Stimulated activated CD8-positive, alpha-beta memory T cell treated with anti-CD3 and anti-CD28 coated beads, Interleukin-7, amount 100 ng/mL, for 1 hour (primary cell): ENCODE measurements around the gene MAP1LC3B2.
"Not testable (repeated sequence)": the region's sequence is repeated elsewhere in the genome, so short reads cannot be mapped to it uniquely, and the experiment has no call there.

Experiments
- DNase-seq, 2 donors: peaks; one replicate each; pipeline ENCODE4 v3.0.0-alpha.2; 2020; ENCODE audit warnings: low read depth in 2 of 2

The MAP1LC3B2 gene

DNA sequence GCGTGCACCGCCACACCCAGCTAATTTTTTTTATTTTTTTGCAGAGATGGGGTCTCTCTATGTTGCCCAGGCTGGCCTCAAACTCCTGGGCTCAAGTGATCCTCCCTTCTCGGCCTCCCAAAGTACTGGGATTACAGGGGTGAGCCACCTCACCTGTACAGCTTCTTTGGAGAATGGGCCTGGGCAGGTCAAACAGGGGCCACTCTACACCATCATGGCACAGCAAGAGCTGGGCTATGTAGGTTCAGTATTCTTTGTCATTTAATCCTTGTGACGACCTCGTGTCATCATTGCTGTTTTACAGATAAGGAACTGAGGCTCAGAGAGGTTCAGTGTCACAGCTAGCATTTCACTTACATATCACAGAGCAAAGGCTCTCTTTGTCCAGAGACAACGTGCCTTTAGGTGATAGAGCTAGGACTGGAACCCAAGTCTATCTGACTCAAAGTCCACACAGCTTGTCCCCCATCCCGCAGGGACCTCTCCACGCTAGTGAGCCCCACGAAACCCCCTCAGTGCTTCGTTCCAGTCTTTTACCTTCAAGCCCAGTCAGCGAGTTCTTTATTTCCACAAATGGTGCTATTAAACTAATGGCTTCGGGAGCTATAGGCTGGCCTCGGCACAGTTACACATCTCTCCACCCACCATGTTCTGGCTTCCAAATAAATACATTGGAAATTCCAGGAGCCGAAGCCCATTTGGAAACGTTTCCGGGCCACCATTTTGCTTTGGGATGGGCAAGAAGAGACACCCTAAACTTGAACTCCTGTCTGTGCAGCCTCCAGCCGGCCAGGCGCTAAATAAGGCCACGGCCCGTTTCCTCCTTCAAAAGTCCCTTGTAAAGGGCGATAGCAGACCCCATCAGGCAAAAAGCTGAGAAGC lies 660 bp upstream of the MAP1LC3B2 start:
- no peak for DNase-seq

DNA sequence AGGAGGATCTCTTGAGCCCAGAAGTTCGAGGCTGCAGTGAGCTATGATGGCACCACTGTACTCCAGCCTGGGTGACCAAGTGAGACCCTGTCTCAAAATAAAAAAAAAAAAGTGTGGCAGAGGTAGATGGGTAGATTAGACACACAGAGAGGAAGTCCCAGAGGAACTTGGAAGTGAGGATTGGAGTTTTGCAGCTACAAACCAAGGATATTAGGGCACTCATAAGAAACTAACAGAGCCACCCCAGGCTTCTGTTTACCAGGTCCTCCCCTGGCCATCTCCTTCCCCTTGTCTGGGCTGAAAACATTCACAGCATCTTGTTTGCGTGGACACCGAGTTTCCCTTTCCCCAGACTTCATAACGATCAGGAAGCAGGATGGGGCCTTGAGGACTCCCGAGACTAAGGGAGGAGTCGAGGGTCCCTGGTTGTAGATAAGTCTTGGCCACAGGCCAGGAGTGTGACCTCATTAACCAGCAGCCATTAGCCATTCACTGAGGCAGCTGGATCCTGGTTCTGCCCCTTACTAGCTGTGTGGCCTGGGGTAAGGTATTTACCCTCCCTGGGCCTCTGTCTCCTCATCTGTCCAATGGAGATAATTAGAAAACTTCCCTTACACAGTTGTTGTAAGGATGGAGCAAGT lies 2.1 kb downstream of the MAP1LC3B2 start:
- no peak for DNase-seq

DNA sequence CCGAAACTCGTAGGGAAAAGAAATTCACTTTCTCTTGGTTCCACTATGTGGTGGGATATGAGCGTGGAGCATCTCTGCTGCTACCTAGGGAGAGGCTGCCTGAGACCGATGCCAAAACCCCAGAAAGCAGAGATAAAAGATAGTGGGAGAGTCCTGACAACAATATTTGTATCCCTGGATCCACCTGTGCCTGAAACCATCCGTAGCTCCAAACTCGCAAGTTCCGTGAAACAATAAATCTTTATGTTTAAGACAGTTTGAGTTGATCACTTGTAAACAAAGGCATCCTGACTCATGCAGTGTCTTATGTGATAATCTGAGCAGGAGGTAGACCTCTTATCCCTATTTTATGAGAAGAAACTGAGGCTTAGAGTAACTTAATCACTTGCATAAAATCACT lies 2.9 kb downstream of the MAP1LC3B2 start:
- DNase-seq: no peak

DNA sequence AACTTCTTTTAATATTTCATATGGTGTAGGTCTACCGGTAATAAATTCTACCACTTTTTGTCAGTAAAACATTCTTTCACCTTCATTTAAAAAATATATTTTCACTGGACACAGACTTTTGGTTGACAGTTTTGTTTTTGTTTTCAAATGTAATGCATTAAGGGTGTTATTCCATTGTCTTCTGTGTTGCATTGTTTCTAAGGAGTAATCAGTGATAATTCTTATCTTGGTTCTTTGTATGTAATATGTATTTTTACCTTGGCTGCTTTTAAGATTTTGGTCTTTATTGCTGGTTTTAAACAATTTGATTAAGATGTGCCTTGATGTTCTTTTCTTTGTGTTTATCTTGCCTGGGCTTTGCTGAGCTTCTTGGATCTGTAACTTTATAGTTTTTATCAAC lies 4.1 kb downstream of the MAP1LC3B2 start:
- no peak for DNase-seq

DNA sequence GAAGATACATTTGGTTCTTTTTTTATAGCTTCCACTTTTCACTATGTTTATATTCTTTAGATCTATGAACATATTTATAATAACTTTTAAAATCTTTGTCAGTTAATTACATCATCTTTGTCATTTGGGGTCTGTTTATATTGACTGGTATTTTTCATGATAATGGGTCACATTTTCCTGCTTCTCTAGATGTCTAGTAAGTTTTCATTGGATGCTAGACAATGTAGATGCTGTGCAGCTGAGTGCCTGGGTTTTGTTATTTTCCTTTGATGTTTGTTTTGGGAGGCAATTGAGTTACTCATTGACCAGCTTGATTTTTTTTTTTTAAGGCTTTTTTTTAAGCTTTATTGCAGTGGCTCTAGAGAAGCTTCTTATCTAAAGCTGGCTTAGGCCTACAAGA lies 4.9 kb downstream of the MAP1LC3B2 start:
- DNase-seq: no peak

DNA sequence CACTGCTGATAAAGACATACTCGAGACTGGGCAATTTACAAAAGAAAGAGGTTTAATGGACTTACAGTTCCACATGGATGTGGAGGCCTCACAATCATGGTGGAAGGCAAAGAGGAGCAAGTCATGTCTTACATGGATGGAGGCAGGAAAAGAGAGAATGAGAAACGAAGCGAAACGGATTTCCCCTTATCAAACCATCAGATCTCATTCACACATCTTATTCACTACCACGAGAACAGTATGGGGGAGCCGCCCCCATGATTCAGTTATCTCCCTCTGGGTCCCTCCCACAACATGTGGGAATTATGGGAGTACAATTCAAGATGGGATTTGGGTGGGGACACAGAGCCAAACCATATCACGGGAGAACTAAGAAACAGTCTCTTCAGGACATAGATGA lies 6.0 kb downstream of the MAP1LC3B2 start:
- DNase-seq: not testable (repeated sequence)

DNA sequence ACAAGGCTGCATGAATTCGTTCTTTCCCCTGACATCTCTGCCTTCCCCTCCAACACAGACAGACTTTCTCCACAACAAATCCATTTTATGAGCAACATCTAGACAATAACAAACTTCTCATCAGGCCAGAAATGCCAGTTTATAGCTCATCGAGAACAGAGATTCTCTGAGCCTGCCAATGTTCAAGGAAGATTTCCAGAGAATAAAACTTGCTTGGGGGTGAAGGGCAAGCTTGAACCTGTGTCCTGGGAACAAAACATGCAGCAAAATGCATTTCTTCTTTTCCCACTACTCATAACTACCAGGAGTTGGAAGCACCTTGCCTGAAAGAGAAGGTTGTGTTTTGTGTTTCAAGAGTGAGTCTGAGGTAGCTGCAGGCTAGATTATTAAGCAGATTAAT lies 6.8 kb downstream of the MAP1LC3B2 start:
- DNase-seq: no peak

DNA sequence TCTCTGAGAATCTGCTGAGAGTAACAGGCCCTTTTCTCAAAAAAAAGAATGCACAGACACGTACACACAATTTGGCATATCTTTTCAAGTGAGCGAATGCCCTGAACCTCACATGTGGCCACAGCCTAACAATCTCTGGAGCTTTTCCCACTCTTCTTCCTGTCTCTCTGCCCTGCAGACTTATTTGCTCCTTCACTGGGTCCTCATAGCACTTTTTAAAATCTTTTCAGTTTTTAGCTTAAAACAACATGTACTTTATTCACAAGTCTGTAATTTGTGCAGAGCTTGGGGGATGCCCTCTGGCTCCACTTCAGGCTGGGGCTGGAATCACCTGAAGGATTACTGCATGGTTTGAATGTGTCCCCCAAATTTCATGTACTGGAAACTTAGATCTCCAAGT lies 9.0 kb downstream of the MAP1LC3B2 start:
- no peak for DNase-seq

DNA sequence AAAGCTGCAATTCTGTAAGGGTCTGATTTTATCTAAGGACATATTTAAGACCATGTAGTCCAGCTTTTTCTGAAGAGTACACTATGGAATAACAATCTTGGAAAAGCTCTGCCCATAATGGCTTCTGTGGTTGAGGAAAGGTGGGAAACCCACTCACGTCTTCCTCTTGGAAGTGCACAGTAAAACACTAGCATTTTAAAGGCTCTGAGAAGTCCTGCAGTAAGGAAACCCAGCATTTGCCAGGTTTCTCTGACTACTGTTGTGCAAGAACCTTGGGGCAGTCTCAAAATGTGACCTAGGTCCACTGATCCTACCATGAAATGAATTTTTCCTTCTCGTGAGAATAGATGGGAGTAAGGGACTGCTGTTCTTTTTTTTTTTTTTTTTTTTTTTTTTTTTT lies 11.9 kb downstream of the MAP1LC3B2 start:
- no peak for DNase-seq

DNA sequence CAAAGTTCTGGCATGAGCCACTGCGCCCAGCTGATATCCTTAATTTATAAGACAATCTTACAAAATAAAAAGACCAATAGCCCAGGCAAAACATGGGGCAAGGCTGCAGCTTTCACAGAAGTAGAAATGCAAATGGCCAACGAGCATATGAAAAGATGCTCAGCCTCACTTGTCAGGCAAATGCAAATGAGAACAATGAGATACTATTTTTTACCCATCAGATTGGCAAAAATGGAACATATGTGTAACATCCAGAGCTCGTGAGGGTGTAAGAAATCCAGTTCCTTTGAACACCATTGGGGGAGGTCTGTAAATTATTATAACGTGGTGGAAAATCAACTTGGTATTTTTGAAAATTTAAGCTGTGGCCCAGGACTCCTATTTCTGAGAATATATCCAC lies 14.6 kb downstream of the MAP1LC3B2 start:
- no peak for DNase-seq

DNA sequence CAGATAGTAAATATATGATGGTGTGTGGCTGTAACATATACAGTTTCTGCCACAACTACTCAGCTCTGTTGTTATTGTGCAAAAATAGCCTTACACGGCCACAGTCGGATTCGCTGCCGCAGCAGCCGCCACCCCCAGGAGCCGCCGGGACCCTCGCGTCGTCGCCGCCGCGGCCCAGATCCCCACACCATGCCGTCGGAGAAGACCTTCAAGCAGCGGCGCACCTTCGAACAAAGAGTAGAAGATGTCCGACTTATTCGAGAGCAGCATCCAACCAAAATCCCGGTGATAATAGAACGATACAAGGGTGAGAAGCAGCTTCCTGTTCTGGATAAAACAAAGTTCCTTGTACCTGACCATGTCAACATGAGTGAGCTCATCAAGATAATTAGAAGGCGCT lies 16.6 kb downstream of the MAP1LC3B2 start:
- DNase-seq: not testable (repeated sequence)

DNA sequence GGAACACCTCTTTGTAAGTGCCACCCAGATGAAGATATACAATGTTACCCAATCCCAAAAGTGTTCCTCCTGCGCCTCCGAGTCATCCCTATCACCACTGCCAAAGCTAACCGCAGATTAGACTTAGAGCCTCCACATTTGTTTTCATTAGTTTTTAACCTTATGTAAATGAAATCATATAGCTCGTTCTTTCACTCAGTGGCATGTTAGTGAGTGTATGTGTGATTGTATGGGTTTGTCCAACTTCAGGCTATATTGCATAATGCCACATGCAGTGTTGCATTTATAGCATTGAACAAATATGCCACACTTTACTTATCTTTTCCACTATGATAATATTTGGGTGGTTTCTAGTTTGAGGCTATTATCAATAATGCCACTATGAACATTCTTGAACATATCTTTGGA lies 18.0 kb downstream of the MAP1LC3B2 start:
- DNase-seq: no peak

DNA sequence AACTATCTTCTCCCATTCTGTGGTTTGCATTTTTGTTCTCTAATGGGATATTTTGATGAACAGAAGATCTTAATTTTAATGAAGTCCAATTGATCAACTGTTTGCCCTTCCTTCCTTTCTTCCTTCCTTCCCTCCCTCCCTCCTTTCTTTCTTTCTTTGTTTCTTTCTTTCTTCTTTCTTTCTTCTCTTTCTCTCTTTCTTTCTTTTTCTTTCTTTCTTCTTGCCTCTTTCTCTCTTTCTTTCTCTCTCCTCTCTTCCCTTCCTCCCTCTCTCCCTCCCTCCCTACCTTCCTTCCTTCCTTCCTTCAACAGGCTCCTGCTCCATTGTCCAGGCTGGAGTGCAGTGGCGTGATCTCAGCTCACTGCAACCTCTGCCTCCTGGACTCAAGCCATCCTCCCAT lies 18.9 kb downstream of the MAP1LC3B2 start:
- DNase-seq: no peak

DNA sequence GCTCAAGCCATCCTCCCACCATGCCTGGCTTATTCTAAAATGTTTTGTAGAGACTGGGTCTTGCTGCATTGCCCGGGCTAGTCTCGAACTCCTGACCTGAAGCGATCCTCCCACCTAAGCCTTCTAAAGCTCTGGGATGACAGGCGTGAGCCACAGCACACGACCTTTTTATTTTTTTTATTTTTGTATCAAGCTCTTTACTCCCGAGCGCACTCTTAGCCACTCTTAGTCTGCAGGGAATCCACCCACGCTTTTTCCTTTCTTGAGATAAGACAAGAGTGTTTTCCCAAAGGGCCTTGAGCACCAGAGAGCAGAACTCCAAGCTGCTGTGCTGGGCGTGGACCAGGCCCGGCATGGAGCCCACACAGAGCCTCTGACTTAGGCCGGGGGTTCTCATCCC lies 23.4 kb downstream of the MAP1LC3B2 start:
- DNase-seq: no peak

DNA sequence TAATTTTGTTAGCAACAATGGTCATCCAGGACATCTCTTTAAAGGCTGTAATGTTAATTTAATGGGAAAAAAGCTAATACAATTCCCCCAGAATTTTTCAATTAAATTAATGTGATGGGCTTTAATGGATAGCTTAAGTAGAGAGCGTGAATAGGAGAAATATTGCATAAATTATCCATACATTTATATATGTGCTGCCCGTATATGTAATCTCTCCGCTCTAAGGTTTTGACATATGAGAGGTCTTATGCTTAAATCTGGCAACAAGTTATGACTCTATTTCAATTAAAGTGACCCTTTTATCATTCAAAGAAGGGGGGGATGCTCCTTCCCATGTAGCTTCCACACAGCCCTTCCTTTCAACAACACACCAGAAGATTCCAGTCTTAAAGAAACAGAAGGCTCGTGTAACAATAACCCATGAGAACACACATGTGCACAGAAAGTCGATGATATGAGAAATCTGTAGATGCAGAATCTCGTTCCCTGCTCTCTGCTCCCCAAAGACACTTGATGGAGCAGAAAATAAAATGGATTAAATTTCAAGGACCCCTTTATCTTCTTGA lies 24.0 kb downstream of the MAP1LC3B2 start:
- no peak for DNase-seq

DNA sequence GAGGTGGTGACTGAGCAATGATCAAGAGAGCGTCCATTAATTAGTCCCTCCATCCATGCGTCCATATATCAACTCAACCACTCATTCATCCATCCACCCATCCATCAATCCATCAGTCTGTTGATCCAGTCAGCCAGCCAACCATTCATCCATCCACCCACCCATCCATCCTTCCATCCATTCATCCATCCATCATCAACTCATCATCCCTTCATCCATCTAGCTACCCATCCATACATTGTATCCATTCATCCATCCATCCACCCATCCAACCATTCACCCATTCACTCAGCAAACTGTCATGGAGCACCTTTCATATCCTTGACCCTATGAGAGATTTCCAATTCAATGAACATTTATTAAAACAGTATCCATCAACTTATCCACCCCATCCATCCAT lies 28.1 kb downstream of the MAP1LC3B2 start:
- no peak for DNase-seq

DNA sequence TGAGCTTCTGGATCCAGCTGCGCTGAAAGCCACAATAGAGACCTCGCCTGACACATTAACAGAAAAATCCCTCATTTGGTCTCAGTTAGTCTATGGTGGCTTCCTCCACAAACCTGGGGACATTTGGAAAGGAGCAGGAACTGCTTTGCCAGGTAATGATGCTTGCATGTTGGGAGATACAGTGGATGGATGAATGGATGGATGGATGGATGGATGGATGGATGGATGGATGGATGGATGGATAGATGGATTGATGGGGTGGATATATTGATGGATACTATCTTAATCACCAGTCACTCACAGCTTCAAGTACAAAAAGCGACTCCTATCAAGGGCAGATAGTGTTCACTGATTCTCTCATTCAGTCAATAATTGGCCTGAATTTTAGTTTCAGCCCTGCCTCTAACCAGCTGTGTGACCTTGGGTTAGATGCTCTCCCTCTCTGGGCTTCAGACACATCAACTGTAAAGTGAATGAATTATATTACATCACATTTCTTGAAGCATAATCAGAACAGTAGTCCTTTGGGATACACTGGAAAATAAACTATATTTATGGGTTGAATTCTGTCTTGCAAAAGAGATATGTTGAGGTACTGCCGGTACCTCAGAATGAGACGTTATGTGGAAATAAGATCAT lies 29.3 kb downstream of the MAP1LC3B2 start:
- no peak for DNase-seq

DNA sequence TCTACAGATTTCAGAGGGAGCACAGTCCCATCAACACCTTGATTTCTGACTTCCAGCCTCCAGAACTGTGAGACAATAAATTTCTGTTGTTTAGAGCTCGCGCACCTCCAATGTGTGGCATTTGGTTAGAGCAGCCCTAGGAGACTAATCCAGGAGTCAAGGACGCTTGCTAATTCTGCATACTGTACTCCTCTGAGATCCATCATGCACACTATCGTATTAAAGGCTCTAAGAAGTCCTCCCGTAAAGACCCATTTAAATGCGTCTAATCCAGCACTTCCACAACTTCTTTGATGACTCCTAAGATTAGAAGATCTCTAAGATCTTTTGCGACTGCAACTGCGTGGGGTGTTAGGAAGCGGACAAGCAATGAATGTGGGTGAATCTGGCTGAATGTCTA lies 30.4 kb downstream of the MAP1LC3B2 start:
- DNase-seq: no peak

DNA sequence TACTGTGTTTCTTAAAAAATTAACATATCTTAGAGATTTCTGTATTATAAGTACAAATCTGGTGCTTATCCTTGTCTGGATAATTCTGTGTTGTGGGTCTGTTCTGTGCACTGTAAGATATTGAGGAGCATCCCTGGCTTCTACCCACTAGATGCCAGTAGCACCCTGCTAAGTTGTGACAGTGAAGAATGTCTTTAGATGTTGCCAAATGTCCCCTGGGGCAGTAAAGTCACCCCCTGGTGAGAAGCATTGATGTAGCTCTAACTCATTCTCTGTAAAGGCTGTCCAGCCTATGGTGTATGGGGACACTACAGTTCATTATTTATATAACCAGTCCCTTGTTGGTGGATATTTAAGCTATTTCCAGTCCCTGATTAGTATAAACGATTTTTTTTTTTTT lies 31.4 kb downstream of the MAP1LC3B2 start:
- no peak for DNase-seq

DNA sequence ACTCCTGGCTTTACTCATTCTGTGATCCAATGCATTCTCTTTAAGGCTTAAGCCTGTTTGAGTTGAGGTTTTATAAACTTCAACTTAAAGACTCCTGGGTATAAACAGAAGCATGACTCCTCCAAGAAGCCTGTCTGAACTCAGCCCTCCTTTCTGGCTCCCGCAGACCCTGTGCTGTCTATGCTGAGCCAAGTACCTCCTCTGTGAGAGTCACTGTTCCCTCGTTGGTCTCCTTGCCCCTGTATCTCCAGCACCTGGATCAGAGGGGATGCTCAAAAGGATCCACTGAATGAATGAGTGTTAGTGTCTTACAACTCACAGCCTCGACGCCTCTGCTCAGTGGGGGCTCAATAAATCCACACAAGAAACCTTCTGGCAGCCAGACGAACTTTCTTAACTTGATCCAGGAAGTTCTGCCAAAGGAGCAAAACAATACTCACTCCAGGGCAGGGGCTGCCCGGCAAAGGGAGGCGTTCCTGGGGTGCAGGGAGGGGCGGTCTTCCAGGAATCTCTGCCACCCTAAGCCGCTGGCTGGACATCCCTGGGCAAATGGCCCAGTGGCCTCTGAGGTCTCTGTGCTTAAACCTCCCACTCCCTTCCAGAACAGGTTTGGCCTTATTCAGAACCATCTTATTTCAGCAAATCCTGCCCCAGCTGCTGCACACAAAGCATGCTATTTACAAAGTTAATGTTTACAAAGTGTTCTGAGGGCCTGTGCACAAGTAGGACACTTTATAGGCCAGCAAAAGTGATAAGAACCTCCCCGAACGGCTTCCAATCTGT lies 32.9 kb downstream of the MAP1LC3B2 start:
- DNase-seq: no peak

DNA sequence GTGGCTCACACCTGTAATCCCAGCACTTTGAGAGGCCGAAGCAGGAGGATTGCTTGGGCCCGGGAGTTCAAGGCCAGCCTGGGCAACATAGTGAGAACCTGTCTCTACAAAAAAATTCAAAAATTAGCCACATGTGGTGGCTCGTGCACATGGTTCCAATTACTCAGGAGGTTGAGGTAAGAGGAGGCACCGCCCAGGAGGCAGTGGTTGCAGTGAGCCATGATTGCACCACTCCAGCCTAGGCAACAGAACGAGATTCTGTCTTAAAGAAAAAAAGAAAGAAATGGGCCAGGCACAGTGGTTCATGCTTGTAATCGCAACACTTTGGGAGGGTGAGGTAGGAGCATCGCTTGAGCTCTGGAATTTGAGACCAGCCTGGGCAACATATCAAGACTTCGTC lies 33.5 kb downstream of the MAP1LC3B2 start:
- no peak for DNase-seq
